Measurements from ENCODE around the gene CDH10. TPM values are rescaled to one million over a fixed set of nuclear protein-coding genes. Genes with fewer than 3 reads are reported as not detected.

Gene CDH10
- total and polyA plus RNA-seq, 2 donors (not counting 1 experiment from before 2014, with no cell fraction given): not detected

DNA sequence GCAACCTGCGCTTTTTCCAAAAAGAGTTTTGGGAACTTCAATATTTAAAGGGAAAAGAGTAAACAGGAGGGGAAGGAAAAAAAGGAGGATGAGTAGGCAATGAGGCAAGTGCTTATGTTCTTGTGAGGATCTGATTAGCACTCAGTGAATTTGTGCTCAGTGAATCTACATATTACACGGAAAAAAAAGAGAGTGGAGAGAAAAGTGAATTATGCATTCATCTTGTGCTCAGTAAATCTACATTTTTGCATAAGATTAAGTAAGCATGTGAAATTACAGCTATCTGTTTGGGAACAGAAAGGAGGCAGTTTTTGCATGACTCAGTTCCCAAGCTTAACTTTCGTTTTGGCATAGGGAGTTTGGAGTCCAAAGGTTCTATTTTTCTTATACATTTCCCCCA, 170.1 kb downstream of the CDH10 start:
- no peak overlapping the region for H3K27ac ChIP-seq (ENCODE audit: low read length in 2 of 2)
- no peaks in the 10 kb centered on the region for H3K36me3 ChIP-seq (replicated peaks in 1 of 2; ENCODE audit: control extremely low read depth in 1 of 2, control insufficient read depth in 1 of 2, extremely low read depth in 1 of 2, insufficient read depth in 2 of 2, low read length in 1 of 2)
- no peak overlapping the region for H3K27ac Mint-ChIP-seq
- H3K4me1 Mint-ChIP-seq: no peaks in the 10 kb centered on the region
- H3K9ac ChIP-seq (ENCODE audit: low read length): no peak overlapping the region
- ChIA-PET POLR2A (no interaction called here), CTCF (no interaction called here)
- intact Hi-C loops (cut with micrococcal nuclease): no loop called here
- WGBS (ENCODE audit: insufficient coverage): 94% methylated on average over 2 of the region's 3 CpGs
- no peak overlapping the region for H3K4me3 ChIP-seq (ENCODE audit: control extremely low read depth in 1 of 5, extremely low read depth in 1 of 5, insufficient read depth in 1 of 5, low read depth in 2 of 5, low read length in 4 of 5)
- peaks cover 2% of the 10 kb centered on the region for H3K9me3 Mint-ChIP-seq (ENCODE audit: insufficient read depth)
- H3K4me1 ChIP-seq (ENCODE audit: control insufficient read depth in 2 of 2, insufficient read depth in 2 of 2, low read length in 2 of 2): no peaks in the 10 kb centered on the region
- DNase-seq: no peak
- no peaks in the 10 kb centered on the region for H4K20me1 ChIP-seq (ENCODE audit: control insufficient read depth, insufficient read depth, low read length, poor library complexity, severe bottlenecking)
- no peaks in the 10 kb centered on the region for H3K79me2 ChIP-seq (ENCODE audit: control insufficient read depth, insufficient read depth, low read length)
- no peak overlapping the region for H2AFZ ChIP-seq (ENCODE audit: insufficient read depth, low read depth, low read length, poor library complexity, severe bottlenecking)
- no peak overlapping the region for H3K4me3 Mint-ChIP-seq
- H3K9me3 ChIP-seq (ENCODE audit: control extremely low read depth in 1 of 3, control insufficient read depth in 2 of 3, insufficient read depth in 1 of 3, low read length in 2 of 3): no peaks in the 10 kb centered on the region
- no peaks in the 10 kb centered on the region for H3K27me3 ChIP-seq (replicated peaks in 1 of 4; ENCODE audit: control extremely low read depth in 1 of 4, control insufficient read depth in 3 of 4, insufficient read depth in 4 of 4, low read length in 3 of 4)
- TF ChIP-seq EZH2 (IDR thresholded peaks at IDR 0.05; ENCODE audit: borderline replicate concordance, insufficient read depth, low read depth, low read length, poor library complexity, severe bottlenecking) (no peak), CTCF (IDR thresholded peaks at IDR 0.05) (no peak)
- H3K4me2 ChIP-seq (replicated peaks; ENCODE audit: low read depth, low read length, poor library complexity, severe bottlenecking): no peak overlapping the region
- no peaks in the 10 kb centered on the region for H3K27me3 Mint-ChIP-seq
- ATAC-seq (ENCODE audit: low read depth): no peak

DNA sequence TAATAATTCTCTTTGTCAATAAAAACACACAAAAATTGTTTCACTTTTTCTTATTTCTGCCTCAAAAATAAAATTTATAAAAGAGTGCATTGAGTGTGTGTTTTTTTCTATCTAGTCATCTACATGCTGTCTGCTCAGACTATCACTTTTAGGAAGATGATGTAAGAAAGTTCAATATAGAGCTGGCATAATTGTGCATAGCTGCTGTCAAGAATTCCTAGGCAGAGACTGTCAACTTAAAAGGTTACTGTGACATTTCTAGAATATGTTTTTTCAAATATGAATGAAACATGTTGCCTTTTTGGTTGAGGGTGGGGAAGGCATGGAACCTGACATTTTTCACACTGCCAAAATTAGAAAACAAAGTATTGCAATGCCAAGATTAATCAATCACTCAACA, 172.3 kb downstream of the CDH10 start:
- ChIA-PET POLR2A (no interaction called here), CTCF (no interaction called here)
- Mint-ChIP-seq H3K9me3 (ENCODE audit: insufficient read depth) (peaks cover 2% of the 10 kb centered on the region), H3K4me1 (no peaks in the 10 kb centered on the region), H3K27ac (no peak overlapping the region), H3K4me3 (no peak overlapping the region), H3K27me3 (no peaks in the 10 kb centered on the region)
- intact Hi-C loops (cut with micrococcal nuclease): no loop called here
- H3K4me1 ChIP-seq (ENCODE audit: control insufficient read depth in 2 of 2, insufficient read depth in 2 of 2, low read length in 2 of 2): no peaks in the 10 kb centered on the region
- TF ChIP-seq EZH2 (IDR thresholded peaks at IDR 0.05; ENCODE audit: borderline replicate concordance, insufficient read depth, low read depth, low read length, poor library complexity, severe bottlenecking) (no peak), CTCF (IDR thresholded peaks at IDR 0.05) (no peak)
- DNase-seq (no peak), ATAC-seq (ENCODE audit: low read depth) (no peak)
- no peak overlapping the region for H2AFZ ChIP-seq (ENCODE audit: insufficient read depth, low read depth, low read length, poor library complexity, severe bottlenecking)
- no peaks in the 10 kb centered on the region for H3K27me3 ChIP-seq (replicated peaks in 1 of 4; ENCODE audit: control extremely low read depth in 1 of 4, control insufficient read depth in 3 of 4, insufficient read depth in 4 of 4, low read length in 3 of 4)
- no peaks in the 10 kb centered on the region for H3K79me2 ChIP-seq (ENCODE audit: control insufficient read depth, insufficient read depth, low read length)
- H4K20me1 ChIP-seq (ENCODE audit: control insufficient read depth, insufficient read depth, low read length, poor library complexity, severe bottlenecking): no peaks in the 10 kb centered on the region
- H3K9ac ChIP-seq (ENCODE audit: low read length): no peak overlapping the region
- H3K36me3 ChIP-seq (replicated peaks in 1 of 2; ENCODE audit: control extremely low read depth in 1 of 2, control insufficient read depth in 1 of 2, extremely low read depth in 1 of 2, insufficient read depth in 2 of 2, low read length in 1 of 2): no peaks in the 10 kb centered on the region
- no peak overlapping the region for H3K4me3 ChIP-seq (ENCODE audit: control extremely low read depth in 1 of 5, extremely low read depth in 1 of 5, insufficient read depth in 1 of 5, low read depth in 2 of 5, low read length in 4 of 5)
- no peaks in the 10 kb centered on the region for H3K9me3 ChIP-seq (ENCODE audit: control extremely low read depth in 1 of 3, control insufficient read depth in 2 of 3, insufficient read depth in 1 of 3, low read length in 2 of 3)
- H3K27ac ChIP-seq (ENCODE audit: low read length in 2 of 2): no peak overlapping the region
- H3K4me2 ChIP-seq (replicated peaks; ENCODE audit: low read depth, low read length, poor library complexity, severe bottlenecking): no peak overlapping the region

All from B cell (primary cell).